Measurements from ENCODE around the gene MT1F.
"Not testable (repeated sequence)": the region's sequence is repeated elsewhere in the genome, so short reads cannot be mapped to it uniquely, and the experiment has no call there.

The MT1F gene

GRCh38 chr16:56664506-56664905, 6.7 kb downstream of the MT1F start:
- H3K36me3 ChIP-seq (ENCODE audit: insufficient read depth, low read length), result no peaks in the 10 kb centered on the region
- H3K4me3 ChIP-seq, result no peak overlapping the region
- no peak overlapping the region for H3K27ac ChIP-seq
- no peaks in the 10 kb centered on the region for H3K9me3 ChIP-seq (ENCODE audit: low read depth, low read length)
- TF ChIP-seq EZH2 (IDR thresholded peaks at IDR 0.05) (no peak), FOXP2 (optimal IDR thresholded peaks at IDR 0.05; ENCODE audit: control extremely low read depth, extremely low read length, insufficient read depth) (no peak), POLR2AphosphoS5 (IDR thresholded peaks at IDR 0.05; ENCODE audit: borderline replicate concordance, low read depth, low read length) (no peak)
- DNase-seq (ENCODE audit: low read depth, low spot score), result no peak
- H3K9ac ChIP-seq (ENCODE audit: insufficient read length), result no peak overlapping the region

GRCh38 chr16:56665286-56666261, 7.8 kb downstream of the MT1F start:
- H3K9me3 ChIP-seq (ENCODE audit: low read depth, low read length); H3K36me3 ChIP-seq (ENCODE audit: insufficient read depth, low read length); H3K4me3 ChIP-seq; DNase-seq (ENCODE audit: low read depth, low spot score); H3K9ac ChIP-seq (ENCODE audit: insufficient read length); H3K27ac ChIP-seq: not testable (repeated sequence)

- Histone ChIP-seq H3K9ac (ENCODE audit: insufficient read length) (no peak within 1 kb of the TSS), H3K4me3 (no peak within 1 kb of the TSS), H3K9me3 (ENCODE audit: low read depth, low read length) (no peaks in the 10 kb centered on the region), H3K36me3 (ENCODE audit: insufficient read depth, low read length) (no peaks in the 10 kb centered on the region), H3K27ac (no peak within 1 kb of the TSS)
- TF ChIP-seq POLR2AphosphoS5 (IDR thresholded peaks at IDR 0.05; ENCODE audit: borderline replicate concordance, low read depth, low read length) (no peak), EZH2 (IDR thresholded peaks at IDR 0.05) (no peak), FOXP2 (optimal IDR thresholded peaks at IDR 0.05; ENCODE audit: control extremely low read depth, extremely low read length, insufficient read depth) (no peak)
- DNase-seq (ENCODE audit: low read depth, low spot score), result no peak
Observed at GRCh38 chr16:56667581-56668571, 10.1 kb downstream of the MT1F start, which contains the start of gene MT1G. Gene MT1G (minus strand): TSS chr16:56668065. CDS start chr16:56667993, 72 bp downstream.

- no peak for DNase-seq (ENCODE audit: low read depth, low spot score)
- Histone ChIP-seq H3K27ac (no peak within 1 kb of the TSS), H3K4me3 (no peak within 1 kb of the TSS), H3K9ac (ENCODE audit: insufficient read length) (no peak within 1 kb of the TSS), H3K9me3 (ENCODE audit: low read depth, low read length) (no peaks in the 10 kb centered on the region), H3K36me3 (ENCODE audit: insufficient read depth, low read length) (no peaks in the 10 kb centered on the region)
- no peak for TF ChIP-seq EZH2 (IDR thresholded peaks at IDR 0.05)
- no peak for TF ChIP-seq FOXP2 (optimal IDR thresholded peaks at IDR 0.05; ENCODE audit: control extremely low read depth, extremely low read length, insufficient read depth)
- TF ChIP-seq POLR2AphosphoS5 (IDR thresholded peaks at IDR 0.05; ENCODE audit: borderline replicate concordance, low read depth, low read length), result no peak
Observed at GRCh38 chr16:56669005-56669839, 11.5 kb downstream of the MT1F start, which contains the start of gene MT1H. Gene MT1H (plus strand): TSS chr16:56669814. CDS start chr16:56669885, 71 bp downstream.

- Histone ChIP-seq H3K9ac (ENCODE audit: insufficient read length) (no peak overlapping the region), H3K9me3 (ENCODE audit: low read depth, low read length) (no peaks in the 10 kb centered on the region), H3K36me3 (ENCODE audit: insufficient read depth, low read length) (no peaks in the 10 kb centered on the region), H3K4me3 (no peak overlapping the region), H3K27ac (no peak overlapping the region)
- no peak for DNase-seq (ENCODE audit: low read depth, low spot score)
- TF ChIP-seq FOXP2 (optimal IDR thresholded peaks at IDR 0.05; ENCODE audit: control extremely low read depth, extremely low read length, insufficient read depth) (no peak), POLR2AphosphoS5 (IDR thresholded peaks at IDR 0.05; ENCODE audit: borderline replicate concordance, low read depth, low read length) (no peak), EZH2 (IDR thresholded peaks at IDR 0.05) (no peak)
Observed at GRCh38 chr16:56669840-56670619, 12.3 kb downstream of the MT1F start.

GRCh38 chr16:56670620-56670934, 12.8 kb downstream of the MT1F start:
- Histone ChIP-seq H3K27ac (no peak overlapping the region), H3K9ac (ENCODE audit: insufficient read length) (no peak overlapping the region), H3K4me3 (no peak overlapping the region), H3K36me3 (ENCODE audit: insufficient read depth, low read length) (no peaks in the 10 kb centered on the region), H3K9me3 (ENCODE audit: low read depth, low read length) (no peaks in the 10 kb centered on the region)
- no peak for DNase-seq (ENCODE audit: low read depth, low spot score)
- TF ChIP-seq FOXP2 (optimal IDR thresholded peaks at IDR 0.05; ENCODE audit: control extremely low read depth, extremely low read length, insufficient read depth) (no peak), EZH2 (IDR thresholded peaks at IDR 0.05) (no peak), POLR2AphosphoS5 (IDR thresholded peaks at IDR 0.05; ENCODE audit: borderline replicate concordance, low read depth, low read length) (no peak)

GRCh38 chr16:56671691-56672090, 13.9 kb downstream of the MT1F start:
- H3K27ac ChIP-seq, result not testable (repeated sequence)

GRCh38 chr16:56672171-56672570, 14.4 kb downstream of the MT1F start:
- not testable (repeated sequence) for H3K27ac ChIP-seq; H3K36me3 ChIP-seq (ENCODE audit: insufficient read depth, low read length); H3K9ac ChIP-seq (ENCODE audit: insufficient read length); H3K9me3 ChIP-seq (ENCODE audit: low read depth, low read length); DNase-seq (ENCODE audit: low read depth, low spot score); H3K4me3 ChIP-seq

More at GRCh38 chr16:56671691-56672090, 13.9 kb downstream of the MT1F start:
- not testable (repeated sequence) for H3K9ac ChIP-seq (ENCODE audit: insufficient read length); H3K9me3 ChIP-seq (ENCODE audit: low read depth, low read length); H3K36me3 ChIP-seq (ENCODE audit: insufficient read depth, low read length); DNase-seq (ENCODE audit: low read depth, low spot score); H3K4me3 ChIP-seq

Data from SK-N-MC (cell line).